RCC 7860 (cell line): Measurements from ENCODE around the gene CCDC24.

Experiments
- DNase-seq: peaks from one replicate; pipeline ENCODE4 v3.0.0-alpha.2; 2015; ENCODE audit warnings: low spot score
- FAIRE-seq: peaks from 2 replicates; lab custom pipeline; 2012; peaks lifted over from hg19 to GRCh38; lab: Jason Lieb, UNC

Gene CCDC24

DNA sequence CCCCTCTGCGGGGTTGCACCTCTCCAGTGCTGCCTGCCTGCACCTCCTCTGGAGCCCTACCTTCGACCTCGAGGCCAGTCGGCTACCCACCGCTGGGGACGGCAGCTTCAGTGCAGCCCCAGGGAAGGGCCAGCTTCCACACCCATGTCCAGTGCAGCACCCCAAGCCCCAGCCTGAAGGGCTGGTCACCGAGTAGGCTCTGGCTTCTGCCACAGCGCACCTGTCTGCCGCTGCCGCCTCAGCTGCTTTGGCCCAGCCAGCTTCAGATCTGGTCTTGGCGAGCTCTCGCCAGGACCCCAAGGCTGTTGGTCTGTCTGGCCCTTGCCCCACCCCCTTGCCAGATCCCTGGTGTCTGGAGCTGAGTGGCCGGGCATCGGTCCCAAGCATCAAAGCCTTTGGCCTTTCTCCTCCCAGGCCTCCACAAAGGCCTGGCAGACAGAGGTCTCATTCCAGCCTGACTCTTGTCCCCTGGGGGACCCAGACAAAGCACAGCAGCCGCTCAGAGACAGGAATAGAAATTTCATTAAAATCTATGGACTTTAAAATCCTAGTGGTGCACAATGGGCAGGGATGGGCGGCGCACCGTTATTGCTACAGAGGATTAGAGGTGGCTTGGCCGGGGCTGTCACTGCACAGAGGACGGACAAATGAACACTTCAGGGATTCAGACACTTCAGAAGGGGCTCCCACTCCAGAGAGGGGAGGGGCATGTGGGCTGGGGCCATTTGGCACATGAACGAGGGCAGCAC lies 4.8 kb downstream of the CCDC24 start:
- no peak for DNase-seq
- FAIRE-seq, result no peak

DNA sequence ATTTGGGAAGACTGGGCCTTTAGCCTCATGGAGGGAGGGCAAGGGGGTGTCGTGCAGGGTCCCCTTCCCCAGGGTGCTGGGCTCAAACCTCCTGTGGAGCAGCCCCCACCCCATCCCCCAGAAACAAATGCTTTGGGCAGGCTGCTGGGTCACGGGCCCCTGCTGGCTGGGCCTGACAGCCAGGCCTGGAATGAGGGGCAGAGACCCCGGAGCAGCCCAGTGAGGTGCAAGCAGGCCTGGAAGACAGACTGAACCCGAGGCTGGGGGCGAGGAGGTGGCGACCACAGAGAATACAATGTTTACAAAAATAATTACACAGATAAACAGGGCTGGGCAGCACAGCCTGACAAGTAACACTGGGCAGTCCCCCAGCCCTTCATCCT lies 5.3 kb downstream of the CCDC24 start:
- DNase-seq (no peak), FAIRE-seq (no peak)

GRCh38 chr1:43997295-43997999 lies 6.0 kb downstream of the CCDC24 start:
- FAIRE-seq (no peak), DNase-seq (no peak)

- DNase-seq, result no peak
- FAIRE-seq, result no peak
Measured at GRCh38 chr1:43998000-43998378, 6.6 kb downstream of the CCDC24 start.

GRCh38 chr1:43999455-43999854 lies 8.1 kb downstream of the CCDC24 start:
- DNase-seq, result no peak
- FAIRE-seq, result no peak

GRCh38 chr1:44000122-44000665 lies 8.8 kb downstream of the CCDC24 start:
- FAIRE-seq (no peak), DNase-seq (no peak)

GRCh38 chr1:44002165-44002564 lies 10.8 kb downstream of the CCDC24 start:
- FAIRE-seq (no peak), DNase-seq (no peak)

DNA sequence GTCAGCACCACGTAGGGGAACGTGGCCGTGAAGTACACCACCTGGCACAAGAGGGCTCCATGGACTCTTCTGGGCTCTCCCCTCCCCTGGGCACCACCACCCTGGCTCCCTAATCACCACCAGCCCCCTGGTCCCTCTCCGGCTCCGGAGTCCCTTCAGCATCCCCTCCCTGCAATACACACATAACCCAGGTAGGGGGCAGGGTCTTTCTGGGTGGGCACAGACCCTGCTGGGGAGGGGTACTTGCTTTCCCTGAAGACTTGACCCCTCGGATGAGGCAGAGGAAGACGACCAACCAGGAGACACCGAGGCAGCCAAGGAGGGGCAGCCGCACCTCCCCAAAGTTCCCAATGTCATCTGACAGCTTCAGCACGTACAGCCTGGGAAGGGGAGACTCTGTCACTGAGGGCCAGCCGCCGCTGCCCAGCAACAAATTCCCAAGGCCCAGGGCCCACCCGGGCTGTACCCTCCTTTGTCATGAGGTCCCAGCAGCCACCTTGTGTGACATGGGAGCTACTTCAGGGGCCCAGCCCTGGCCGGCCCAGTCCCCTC lies 11.3 kb downstream of the CCDC24 start:
- DNase-seq (no peak), FAIRE-seq (no peak)

DNA sequence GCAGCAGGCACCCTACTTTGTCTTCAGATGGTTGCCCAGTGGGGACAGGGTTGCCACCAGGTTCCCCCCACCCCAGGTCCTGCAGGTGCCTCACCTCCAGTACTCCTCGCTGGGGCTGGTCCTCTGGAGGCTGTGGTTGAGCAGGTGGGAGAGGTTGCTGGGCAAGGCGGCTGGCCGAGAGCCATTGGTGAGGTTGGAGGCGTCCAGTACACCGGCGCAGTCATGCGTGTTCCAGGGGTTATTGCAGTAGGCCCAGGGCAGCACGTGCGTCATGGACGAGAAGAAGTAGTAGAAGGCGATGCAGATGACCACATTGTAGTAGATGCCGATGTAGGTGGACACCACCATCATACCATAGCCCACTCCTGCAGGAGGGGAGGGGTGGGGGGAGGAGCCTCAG lies 16.9 kb downstream of the CCDC24 start:
- FAIRE-seq, result no peak
- DNase-seq, result no peak

DNA sequence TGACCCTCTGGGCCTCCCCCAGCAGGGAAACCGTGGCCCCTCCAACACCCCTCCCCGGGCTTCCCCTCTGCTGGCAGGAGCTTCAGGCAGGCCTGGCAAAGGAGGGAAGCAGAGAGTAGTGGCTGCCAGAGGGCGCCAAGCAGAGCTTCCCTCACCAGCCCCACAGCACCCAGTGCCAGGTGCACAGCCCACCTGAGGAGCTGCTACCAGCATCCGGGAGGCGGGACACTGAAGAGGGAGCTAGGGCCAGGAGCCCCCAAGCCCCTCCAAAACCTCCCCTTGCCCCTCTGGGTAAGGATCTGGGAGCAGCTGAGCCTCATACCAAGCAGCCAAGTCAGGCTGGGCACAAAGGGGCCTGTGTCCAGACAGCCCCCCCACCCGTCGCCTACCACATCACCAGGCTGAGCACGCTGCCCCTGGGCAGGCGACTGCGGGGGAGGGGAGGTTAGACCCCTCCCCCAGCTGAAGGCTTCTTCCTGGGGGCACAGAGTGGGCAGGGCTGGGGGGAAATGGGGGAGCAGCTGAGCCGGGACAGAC lies 19.6 kb downstream of the CCDC24 start:
- DNase-seq, result no peak
- no peak for FAIRE-seq

DNA sequence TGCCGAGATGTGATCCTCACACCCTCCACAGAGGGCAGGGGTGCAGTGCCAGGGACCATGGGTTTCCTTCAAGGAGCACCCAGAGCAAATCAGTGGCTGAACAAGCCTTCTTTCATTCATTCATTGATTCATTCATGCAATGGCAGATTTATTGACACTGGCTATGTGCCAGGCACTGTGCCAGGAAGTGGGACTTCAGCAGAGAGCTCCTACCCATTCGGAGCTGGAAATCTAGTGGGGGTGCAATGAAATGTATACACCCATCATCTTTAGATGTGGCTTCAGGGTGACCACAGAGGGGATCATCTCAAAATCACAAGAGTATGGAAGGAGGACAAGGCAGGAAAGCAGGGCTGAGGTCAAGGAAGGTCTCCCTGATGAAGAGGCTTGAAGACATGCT lies 21.0 kb downstream of the CCDC24 start:
- FAIRE-seq (no peak), DNase-seq (no peak)

DNA sequence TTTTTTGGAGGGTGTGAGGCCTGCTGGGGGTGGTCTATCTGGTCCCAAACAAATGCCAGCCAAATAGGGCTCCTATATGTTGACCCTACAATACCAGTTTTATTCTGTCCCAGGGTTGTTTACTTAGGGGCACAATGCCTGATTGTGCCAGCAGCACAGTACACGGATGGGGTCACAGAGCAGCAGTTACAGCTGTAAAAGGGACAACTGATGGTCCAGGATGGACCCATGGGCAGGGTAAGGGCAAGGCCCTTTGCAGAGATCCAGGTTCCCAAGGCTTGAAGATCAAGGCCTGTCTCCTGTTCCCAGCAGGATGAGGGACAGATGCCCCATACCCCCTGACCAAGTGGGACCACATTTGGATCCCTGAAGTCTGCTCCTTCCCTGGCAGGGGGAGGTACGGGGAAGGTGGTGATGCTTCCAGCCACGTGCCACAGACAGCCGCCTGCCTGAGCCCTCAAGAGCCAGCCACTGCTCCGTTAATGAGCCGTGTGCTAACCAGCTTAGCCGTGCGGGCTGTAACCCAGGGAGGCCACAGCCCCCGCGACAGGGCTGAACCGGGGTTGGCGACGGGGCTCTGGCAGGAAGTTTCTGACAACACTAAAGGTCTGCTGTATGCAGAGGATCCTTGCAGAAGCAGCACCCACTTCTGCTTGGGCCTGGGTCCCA lies 21.7 kb downstream of the CCDC24 start:
- no peak for DNase-seq
- FAIRE-seq, result no peak

DNA sequence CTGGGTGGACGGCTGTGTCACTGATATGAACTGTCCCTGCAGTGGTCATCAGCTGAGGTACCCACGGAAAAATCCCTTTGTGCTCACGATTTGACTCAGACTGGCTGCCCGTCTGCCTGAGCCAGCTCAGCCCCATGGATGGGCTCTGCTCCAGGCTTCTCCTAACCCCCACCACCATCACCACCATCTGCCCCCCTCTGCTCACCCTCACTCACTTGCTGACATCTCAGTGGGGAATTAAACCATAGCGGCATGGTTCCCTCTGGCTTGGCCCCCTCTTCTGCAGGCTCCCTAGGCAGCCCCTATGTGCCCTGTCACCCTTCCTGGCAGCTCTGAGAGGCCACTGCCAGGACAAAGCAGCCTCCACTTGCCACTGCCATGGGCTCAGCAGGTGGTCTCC lies 22.6 kb downstream of the CCDC24 start:
- FAIRE-seq, result no peak
- no peak for DNase-seq

- DNase-seq (no peak), FAIRE-seq (no peak)
Measured at GRCh38 chr1:44014365-44015104, 23.1 kb downstream of the CCDC24 start.

DNA sequence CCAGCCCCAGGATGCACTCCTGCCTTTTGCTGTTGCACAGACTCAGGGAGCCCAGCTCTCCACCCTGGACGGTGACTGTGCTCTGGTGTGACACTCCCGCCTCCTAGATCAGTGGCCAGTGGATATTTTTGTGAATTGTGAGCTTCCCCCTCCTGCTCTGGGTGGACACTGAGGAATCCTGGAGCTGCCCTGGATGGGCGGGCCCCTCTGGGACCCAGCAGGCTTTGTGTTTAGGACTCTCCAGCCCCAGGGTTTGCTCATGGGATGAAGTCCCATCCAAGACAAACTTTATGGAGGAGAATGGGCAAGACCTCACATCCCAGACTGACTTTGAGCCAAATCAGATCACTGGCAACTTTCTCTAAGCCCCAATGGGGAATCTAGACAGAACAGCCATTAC lies 23.8 kb downstream of the CCDC24 start:
- no peak for DNase-seq
- FAIRE-seq, result no peak

- FAIRE-seq (no peak), DNase-seq (no peak)
Measured at GRCh38 chr1:44016041-44016889, 24.9 kb downstream of the CCDC24 start.

DNA sequence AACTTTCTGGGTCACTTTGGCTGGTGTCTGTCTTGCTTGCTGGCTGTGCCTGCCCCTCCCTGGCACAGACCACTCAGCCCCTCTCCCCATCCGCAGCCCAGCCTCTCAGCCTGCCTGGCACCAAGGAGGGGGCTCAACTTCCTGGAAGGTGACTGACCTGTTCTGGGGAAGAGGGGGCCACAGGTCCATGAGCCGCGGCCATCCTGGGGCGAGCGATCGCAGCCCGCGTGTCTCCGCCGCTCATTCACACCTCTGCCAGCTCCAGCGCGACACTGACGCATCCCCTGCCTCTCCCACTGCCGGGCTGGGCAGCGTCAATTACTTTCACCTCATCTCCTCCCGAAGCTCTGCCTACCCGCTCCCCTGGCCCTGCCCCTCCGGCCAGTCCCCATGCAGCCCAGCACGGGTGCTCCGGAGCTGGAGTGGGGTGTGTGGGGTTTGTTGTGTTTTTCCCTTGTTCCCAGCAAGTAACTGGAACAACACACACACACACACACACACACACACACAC lies 25.5 kb downstream of the CCDC24 start:
- no peak for DNase-seq
- no peak for FAIRE-seq

GRCh38 chr1:44019466-44019948 lies 28.1 kb downstream of the CCDC24 start:
- no peak for FAIRE-seq

DNA sequence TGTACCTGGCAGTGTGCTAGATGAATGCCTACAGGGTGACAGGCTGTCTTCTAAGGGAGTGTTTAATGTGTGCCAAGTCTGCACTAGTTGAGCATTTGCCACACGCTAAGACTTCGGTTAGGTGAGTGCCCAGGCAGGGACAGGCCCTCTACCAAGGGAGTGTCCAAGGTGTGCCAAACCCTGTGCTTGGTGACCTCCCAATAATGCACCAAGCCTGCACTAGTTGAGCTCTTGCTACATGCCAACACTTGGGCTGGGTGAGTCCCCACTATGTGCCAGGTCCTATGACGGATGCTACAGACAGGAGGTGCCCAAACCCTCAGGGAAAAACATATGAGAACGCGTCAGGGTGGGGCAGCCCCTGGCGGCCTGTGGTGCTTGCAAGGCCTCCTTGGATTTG lies 29.1 kb downstream of the CCDC24 start:
- FAIRE-seq, result no peak
- DNase-seq, result no peak

More at GRCh38 chr1:44019466-44019948, 28.1 kb downstream of the CCDC24 start:
- DNase-seq, result no peak
